Upper lobe of right lung (tissue), 1 donor: ENCODE measurements around the gene NAPA. TPM values are rescaled to one million over a fixed set of nuclear protein-coding genes. Genes with fewer than 3 reads are reported as not detected.

Source experiments
- ATAC-seq: fragments of 200-7000 bp; cut with Tn5 transposase; one replicate; pipeline ENCODE4 v1.9.1; 2020; ENCODE audit warnings: mild to moderate bottlenecking, moderate library complexity
- DNase-seq: peaks from one replicate; pipeline ENCODE4 v3.0.0-alpha.2; 2020
- H3K27ac ChIP-seq: fragments of 200-600 bp; one replicate; pipeline ENCODE4 v1.8.0; 2022
- H3K27me3 ChIP-seq: fragments of 200-600 bp; one replicate; pipeline ENCODE4 v1.8.0; 2022; ENCODE audit warnings: mild to moderate bottlenecking
- H3K36me3 ChIP-seq: fragments of 200-600 bp; one replicate; pipeline ENCODE4 v1.8.0; 2022
- H3K4me1 ChIP-seq: fragments of 200-600 bp; one replicate; pipeline ENCODE4 v1.8.0; 2022
- H3K4me3 ChIP-seq: fragments of 200-600 bp; one replicate; pipeline ENCODE4 v1.8.0; 2022; ENCODE audit warnings: mild to moderate bottlenecking
- H3K9me3 ChIP-seq: fragments of 200-600 bp; one replicate; pipeline ENCODE4 v1.8.0; 2022
- intact Hi-C: fragments of 100-400 bp; cut with DNase I; formaldehyde crosslinking; loops from one replicate; pipeline ENCODE4 v1.11.0; 2022
- total RNA-seq: library from RNA; stranded (reverse); fragmentation: NEBNext Ultra II Directional; extraction: Animal tissue kit (Norgen Biotek cat#: 25700); gene quantifications from one replicate; pipeline ENCODE4 v1.2.1, GENCODE V29; 2021
- TF ChIP-seq, protein P1 (sequence below): fragments of 200-600 bp; IDR thresholded peaks from one replicate; pipeline ENCODE4 v1.8.0; 2022; ENCODE audit warnings: antibody characterized with exemption
- donor health status: DM: no; HTN: yes; CAD: no; lungs with severe emphysema.

NAPA gene
- total RNA-seq, 1 donor from 2014 or later, result 134 TPM

DNA sequence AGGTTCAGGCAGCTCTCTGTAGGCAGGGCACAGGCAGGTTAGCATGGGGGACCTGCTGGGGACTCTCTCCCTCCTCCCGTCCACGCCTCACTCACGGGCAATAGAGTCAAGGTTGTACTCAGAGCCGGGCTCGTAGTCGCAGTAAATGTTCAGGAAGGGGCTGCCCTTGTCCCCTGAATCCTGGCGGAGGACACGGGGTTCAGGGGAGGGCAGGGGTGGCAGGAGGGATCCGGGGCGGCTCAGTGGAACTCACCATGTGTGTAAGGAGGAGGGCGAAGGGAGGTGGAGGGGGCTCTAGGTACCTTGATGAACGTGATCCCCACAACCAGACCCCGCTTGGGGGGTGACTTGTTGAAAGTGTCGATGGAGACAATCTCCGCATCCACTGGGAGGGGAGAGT, 31.7 kb downstream of the NAPA start:
- TF ChIP-seq, protein P1, sequence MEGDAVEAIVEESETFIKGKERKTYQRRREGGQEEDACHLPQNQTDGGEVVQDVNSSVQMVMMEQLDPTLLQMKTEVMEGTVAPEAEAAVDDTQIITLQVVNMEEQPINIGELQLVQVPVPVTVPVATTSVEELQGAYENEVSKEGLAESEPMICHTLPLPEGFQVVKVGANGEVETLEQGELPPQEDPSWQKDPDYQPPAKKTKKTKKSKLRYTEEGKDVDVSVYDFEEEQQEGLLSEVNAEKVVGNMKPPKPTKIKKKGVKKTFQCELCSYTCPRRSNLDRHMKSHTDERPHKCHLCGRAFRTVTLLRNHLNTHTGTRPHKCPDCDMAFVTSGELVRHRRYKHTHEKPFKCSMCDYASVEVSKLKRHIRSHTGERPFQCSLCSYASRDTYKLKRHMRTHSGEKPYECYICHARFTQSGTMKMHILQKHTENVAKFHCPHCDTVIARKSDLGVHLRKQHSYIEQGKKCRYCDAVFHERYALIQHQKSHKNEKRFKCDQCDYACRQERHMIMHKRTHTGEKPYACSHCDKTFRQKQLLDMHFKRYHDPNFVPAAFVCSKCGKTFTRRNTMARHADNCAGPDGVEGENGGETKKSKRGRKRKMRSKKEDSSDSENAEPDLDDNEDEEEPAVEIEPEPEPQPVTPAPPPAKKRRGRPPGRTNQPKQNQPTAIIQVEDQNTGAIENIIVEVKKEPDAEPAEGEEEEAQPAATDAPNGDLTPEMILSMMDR, result no peak
- Histone ChIP-seq H3K4me1 (peaks cover 11% of the 10 kb centered on the region), H3K27ac (no peak overlapping the region), H3K27me3 (no peaks in the 10 kb centered on the region), H3K9me3 (no peaks in the 10 kb centered on the region), H3K36me3 (peaks cover 2% of the 10 kb centered on the region), H3K4me3 (peak overlapping the region; percentile 71)
- DNase-seq, result no peak
- intact Hi-C loops, result no loop called here
- no peak for ATAC-seq

DNA sequence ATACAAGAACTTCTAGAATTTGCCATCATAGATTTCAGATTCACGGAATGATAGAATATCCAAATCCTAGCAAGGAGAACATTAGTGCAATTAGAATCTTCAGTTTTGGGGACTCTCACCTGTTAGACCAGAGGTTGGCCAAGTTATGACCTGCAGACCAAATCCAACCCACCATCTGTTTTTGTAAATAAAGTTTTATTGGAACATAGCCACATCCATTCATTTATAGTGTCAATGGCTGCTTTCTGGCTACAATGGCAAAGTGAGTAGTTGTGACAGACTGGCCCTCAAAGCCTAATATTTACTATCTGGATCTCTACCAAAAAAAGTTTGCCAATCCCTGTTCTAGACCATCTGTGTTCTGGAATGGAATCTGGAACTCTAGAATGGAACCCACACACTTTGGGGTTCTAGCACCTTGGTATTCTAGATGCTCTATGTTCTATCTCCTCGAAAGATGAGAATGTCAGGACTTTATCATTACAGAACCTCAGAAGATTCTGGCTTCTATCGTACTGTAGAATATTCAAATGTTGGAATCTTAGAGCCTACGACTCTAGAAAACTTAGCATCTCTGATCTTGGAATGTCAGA, 33.3 kb downstream of the NAPA start:
- Histone ChIP-seq H3K27me3 (no peaks in the 10 kb centered on the region), H3K4me1 (peaks cover 11% of the 10 kb centered on the region), H3K27ac (no peak overlapping the region), H3K36me3 (no peaks in the 10 kb centered on the region), H3K4me3 (no peak overlapping the region), H3K9me3 (no peaks in the 10 kb centered on the region)
- intact Hi-C loops, result no loop called here
- TF ChIP-seq, protein P1, result no peak
- no peak for DNase-seq
- ATAC-seq, result no peak

DNA sequence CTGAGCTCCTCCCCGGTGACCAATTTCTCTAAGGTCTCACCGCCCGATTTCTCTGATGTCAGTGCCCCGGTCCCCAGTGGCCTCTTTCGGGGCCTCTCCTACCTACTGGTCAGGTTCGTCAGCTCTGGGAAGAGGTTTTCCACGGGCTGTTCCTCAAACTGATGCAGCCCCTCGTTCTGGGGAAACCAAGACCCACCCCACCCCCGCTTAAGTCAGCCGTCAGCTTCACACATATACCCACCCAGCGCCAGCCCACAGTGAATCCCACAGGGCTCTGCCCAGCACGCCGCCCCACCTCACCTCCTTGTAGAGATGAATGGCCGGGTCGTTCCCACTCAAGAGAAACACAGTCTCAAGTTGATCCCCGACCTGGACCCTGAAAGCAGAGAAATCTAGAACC, 34.2 kb downstream of the NAPA start:
- no peak for ATAC-seq
- intact Hi-C loops, result no loop called here
- no peak for DNase-seq
- Histone ChIP-seq H3K9me3 (no peaks in the 10 kb centered on the region), H3K36me3 (no peaks in the 10 kb centered on the region), H3K4me3 (no peak overlapping the region), H3K4me1 (peaks cover 11% of the 10 kb centered on the region), H3K27ac (no peak overlapping the region), H3K27me3 (no peaks in the 10 kb centered on the region)
- TF ChIP-seq, protein P1, result no peak

GRCh38 chr19:47479701-47480503, 35.0 kb downstream of the NAPA start:
- ATAC-seq (peak; percentile 42), DNase-seq (peak; percentile 82)
- Histone ChIP-seq H3K4me3 (no peak overlapping the region), H3K27me3 (no peaks in the 10 kb centered on the region), H3K27ac (no peak overlapping the region), H3K9me3 (no peaks in the 10 kb centered on the region), H3K4me1 (peaks cover 10% of the 10 kb centered on the region), H3K36me3 (no peaks in the 10 kb centered on the region)
- intact Hi-C loops, result no loop called here
- TF ChIP-seq, protein P1, result no peak

DNA sequence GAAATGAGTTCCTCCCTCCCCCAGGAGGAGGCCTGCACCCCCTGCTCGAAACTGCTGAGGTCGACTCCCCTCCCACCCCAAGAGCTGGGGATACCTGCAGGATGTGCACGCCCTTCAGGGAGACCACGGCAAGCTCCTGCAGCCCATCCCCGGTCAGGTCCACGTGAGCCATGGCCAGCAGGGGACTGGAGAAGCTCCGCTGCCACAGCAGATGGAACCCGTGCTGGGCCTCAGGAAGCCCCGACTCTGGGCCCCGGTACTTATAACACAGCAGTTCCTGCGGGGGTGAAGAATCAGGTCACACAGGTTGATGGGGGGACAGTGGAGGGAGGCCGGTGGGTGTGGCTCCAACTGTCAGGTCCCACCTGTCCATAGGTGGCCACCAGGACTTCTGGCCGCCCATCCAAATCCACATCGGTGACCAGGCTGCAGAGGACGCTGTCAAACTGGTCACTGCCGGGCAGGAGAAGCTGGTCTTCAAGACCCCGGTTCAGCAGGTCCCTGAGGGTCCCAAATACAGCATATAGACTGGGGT, 38.4 kb downstream of the NAPA start:
- DNase-seq (no peak), ATAC-seq (no peak)
- H3K36me3 ChIP-seq, result no peaks in the 10 kb centered on the region
- peaks cover 18% of the 10 kb centered on the region for H3K27me3 ChIP-seq
- H3K27ac ChIP-seq, result no peak overlapping the region
- intact Hi-C loops, result no loop called here
- H3K9me3 ChIP-seq, result no peaks in the 10 kb centered on the region
- H3K4me1 ChIP-seq, result peaks cover 6% of the 10 kb centered on the region
- H3K4me3 ChIP-seq, result no peak overlapping the region
- TF ChIP-seq, protein P1, result no peak
